ENCODE measurements around the gene SMARCA4.

GRCh38 chr19:11092181-11092538 lies 131.3 kb downstream of the SMARCA4 start:
- TF ChIP-seq EP300 (IDR thresholded peaks at IDR 0.05; ENCODE audit: low read depth) (no peak), POLR2A (IDR thresholded peaks at IDR 0.05) (no peak)
